Measurements from ENCODE around the gene SDHB.

The SDHB gene

DNA sequence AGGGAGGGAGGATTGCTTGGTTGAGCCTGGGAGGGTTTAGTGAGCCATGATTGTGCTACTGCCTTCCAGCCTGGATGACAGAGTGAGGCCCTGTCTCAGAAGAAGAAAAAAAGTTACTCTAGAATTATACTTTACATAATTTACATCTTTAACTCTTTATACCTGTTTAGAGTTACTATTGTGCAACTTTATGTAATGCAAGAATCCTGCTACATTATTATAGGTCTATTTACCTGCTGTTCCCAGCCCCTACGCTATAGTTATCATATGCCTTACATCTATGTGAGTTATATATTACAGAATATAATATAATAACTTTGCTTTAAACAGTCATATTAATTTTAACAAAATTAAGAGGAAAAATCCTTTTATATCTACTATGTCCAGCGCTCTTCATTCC lies 14.3 kb downstream of the SDHB start:
- DNase-seq (ENCODE audit: low read depth), result no peak
- H3K4me3 ChIP-seq (ENCODE audit: low read depth, low read length), result no peak overlapping the region
- TF ChIP-seq, protein P1, sequence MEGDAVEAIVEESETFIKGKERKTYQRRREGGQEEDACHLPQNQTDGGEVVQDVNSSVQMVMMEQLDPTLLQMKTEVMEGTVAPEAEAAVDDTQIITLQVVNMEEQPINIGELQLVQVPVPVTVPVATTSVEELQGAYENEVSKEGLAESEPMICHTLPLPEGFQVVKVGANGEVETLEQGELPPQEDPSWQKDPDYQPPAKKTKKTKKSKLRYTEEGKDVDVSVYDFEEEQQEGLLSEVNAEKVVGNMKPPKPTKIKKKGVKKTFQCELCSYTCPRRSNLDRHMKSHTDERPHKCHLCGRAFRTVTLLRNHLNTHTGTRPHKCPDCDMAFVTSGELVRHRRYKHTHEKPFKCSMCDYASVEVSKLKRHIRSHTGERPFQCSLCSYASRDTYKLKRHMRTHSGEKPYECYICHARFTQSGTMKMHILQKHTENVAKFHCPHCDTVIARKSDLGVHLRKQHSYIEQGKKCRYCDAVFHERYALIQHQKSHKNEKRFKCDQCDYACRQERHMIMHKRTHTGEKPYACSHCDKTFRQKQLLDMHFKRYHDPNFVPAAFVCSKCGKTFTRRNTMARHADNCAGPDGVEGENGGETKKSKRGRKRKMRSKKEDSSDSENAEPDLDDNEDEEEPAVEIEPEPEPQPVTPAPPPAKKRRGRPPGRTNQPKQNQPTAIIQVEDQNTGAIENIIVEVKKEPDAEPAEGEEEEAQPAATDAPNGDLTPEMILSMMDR (IDR thresholded peaks at IDR 0.05; ENCODE audit: control insufficient read depth, extremely low read depth, insufficient read depth), result no peak

DNA sequence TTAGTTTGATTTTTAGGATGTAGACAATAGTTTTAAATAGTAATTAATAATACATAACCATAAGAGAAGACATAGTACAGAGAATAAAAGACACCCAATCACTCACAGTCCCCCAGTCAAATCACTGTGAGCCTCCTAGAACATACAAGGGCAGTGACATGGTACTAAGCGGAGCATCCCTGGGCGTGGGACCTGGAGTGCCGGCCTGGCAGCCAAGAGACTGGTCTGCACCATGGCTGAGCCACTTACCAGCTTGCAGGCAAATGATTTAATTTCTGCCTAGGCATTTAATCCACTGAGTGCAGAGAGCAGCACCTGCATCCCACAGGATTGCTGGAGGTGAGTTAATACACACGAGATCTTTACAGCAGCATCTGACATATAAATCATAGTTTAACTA lies 20.4 kb downstream of the SDHB start:
- no peak overlapping the region for H3K4me3 ChIP-seq (ENCODE audit: low read depth, low read length)
- TF ChIP-seq, protein P1 (IDR thresholded peaks at IDR 0.05; ENCODE audit: control insufficient read depth, extremely low read depth, insufficient read depth), result no peak
- no peak for DNase-seq (ENCODE audit: low read depth)

DNA sequence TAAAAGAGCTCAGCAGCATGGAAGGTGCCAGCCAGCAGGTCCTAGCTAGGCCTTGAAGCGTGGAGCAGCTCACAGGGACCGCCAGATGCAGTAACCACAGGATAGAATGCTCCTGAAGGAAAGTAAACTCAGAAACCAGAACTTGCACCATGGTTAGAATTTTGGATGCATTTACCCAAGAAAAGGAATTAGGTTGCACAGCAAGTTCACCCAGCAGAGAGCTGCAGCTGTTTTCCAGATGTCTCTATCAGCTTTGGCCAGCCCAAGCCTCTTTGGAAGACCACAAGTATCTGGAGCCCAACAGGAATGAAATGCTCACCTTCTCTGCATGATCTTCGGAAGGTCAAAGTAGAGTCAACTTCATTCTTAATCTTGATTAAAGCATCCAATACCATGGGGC lies 21.1 kb downstream of the SDHB start:
- TF ChIP-seq, protein P1 (IDR thresholded peaks at IDR 0.05; ENCODE audit: control insufficient read depth, extremely low read depth, insufficient read depth), result no peak
- DNase-seq (ENCODE audit: low read depth), result no peak
- H3K4me3 ChIP-seq (ENCODE audit: low read depth, low read length), result no peak overlapping the region

DNA sequence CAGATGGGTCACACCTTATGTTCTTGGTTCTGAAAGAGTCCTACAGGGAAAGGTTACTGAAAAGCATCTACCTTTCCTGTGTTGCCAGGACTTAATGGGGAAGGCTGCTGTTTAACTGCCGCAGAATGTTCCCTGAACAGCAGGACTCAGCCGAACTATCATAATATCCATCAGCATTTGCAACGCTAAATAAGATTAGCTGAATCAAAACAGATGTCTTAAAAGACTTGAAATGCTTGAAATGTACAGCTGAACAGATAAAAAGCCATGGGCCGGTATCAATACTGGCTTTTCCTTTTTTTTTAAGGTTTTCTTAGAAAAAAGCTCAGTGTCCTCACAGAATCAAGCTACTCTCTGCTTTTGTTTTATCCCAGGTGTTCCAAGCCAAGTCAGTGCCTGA lies 22.4 kb downstream of the SDHB start:
- TF ChIP-seq, protein P1 (IDR thresholded peaks at IDR 0.05; ENCODE audit: control insufficient read depth, extremely low read depth, insufficient read depth), result no peak
- no peak overlapping the region for H3K4me3 ChIP-seq (ENCODE audit: low read depth, low read length)
- DNase-seq (ENCODE audit: low read depth), result no peak

DNA sequence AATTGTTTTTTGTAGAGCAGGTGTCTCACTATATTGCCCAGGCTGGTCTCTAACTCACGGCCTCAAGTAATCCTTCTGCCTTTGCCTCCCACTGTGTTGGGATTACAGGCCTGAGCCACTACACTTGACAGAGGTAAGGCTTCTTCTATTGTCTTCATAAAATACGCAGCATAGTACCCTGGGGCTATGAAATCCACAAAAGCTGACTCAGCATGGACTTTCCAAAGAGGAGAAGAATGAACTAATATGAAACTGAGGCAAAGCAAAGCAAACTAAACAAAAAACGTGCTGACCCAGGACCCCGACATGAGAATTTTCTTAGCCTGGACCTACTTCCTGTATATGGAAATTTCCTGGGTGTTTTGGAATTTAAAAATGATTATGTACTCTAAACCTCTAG lies 23.6 kb downstream of the SDHB start:
- TF ChIP-seq, protein P1 (IDR thresholded peaks at IDR 0.05; ENCODE audit: control insufficient read depth, extremely low read depth, insufficient read depth), result no peak
- H3K4me3 ChIP-seq (ENCODE audit: low read depth, low read length), result no peak overlapping the region
- DNase-seq (ENCODE audit: low read depth), result no peak

DNA sequence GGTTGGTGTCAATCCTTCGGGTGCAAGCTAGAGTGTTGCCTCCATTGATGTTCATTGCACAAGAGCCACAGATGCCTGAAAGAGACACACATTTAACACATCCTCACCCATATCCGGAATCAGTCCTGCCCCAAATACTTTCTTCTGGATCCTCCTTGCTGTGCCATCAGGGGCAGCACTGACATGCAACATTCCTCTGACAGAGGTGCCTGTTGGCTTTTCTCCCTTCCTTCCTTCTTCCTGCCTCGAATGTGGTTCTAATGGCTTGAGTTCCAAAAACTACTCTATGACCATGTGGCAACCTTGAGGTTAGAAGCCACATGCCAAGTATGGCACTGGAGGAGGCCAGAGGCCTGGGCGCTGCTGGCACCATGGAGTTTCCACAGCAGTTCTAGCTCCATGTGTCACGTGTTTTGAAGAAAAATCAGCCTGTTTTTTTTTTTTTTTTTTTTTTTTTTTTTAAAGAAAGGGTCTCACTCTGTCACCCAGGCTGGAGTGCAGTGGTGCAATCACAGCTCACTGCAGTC lies 25.1 kb downstream of the SDHB start:
- no peak for DNase-seq (ENCODE audit: low read depth)
- TF ChIP-seq, protein P1 (IDR thresholded peaks at IDR 0.05; ENCODE audit: control insufficient read depth, extremely low read depth, insufficient read depth), result no peak
- H3K4me3 ChIP-seq (ENCODE audit: low read depth, low read length), result no peak overlapping the region

DNA sequence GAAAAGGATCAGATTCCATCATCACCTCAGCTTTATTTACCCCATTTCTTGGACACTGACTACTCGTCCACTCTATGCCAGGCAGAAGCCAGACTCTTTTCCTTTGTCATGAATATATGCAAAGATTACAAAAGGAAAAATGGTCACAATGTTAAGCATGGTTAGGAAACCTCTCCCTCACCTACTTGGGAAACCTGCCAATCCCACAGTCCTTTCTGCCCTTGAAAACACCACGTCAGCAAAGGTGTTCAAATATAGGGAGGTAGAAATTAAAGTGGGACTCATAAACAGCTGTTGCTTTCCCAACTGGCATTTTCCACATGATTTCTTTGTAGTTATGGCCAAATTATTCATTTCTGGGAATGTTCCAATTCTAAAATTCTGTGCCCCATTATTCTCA lies 25.9 kb downstream of the SDHB start:
- H3K4me3 ChIP-seq (ENCODE audit: low read depth, low read length), result no peak overlapping the region
- TF ChIP-seq, protein P1 (IDR thresholded peaks at IDR 0.05; ENCODE audit: control insufficient read depth, extremely low read depth, insufficient read depth), result no peak
- DNase-seq (ENCODE audit: low read depth), result no peak
